Trophoblast cell (in vitro differentiated cells and primary cell): ENCODE measurements around the gene FITM1.

Experiments
- DNase-seq, 2 donors: peaks; one replicate each; pipeline ENCODE4 v3.0.0-alpha.2; 2016
- H2AFZ ChIP-seq: 2 replicates; pipeline ENCODE4 v1.6.1; 2013; ENCODE audit warnings: low read length, moderate library complexity, mild to moderate bottlenecking; ENCODE audit not compliant: insufficient read depth, poor library complexity
- H2AK5ac ChIP-seq: 2 replicates; pipeline ENCODE4 v1.6.1; 2013; ENCODE audit warnings: mild to moderate bottlenecking, low read length
- H2BK120ac ChIP-seq: 2 replicates; pipeline ENCODE4 v1.6.1; 2013; ENCODE audit warnings: low read length, mild to moderate bottlenecking, moderate library complexity; ENCODE audit not compliant: insufficient read depth, poor library complexity
- H2BK12ac ChIP-seq: 2 replicates; pipeline ENCODE4 v1.6.1; 2013; ENCODE audit warnings: mild to moderate bottlenecking, low read length, moderate library complexity
- H2BK5ac ChIP-seq: 2 replicates; pipeline ENCODE4 v1.6.1; 2013; ENCODE audit warnings: low read length, low read depth, moderate library complexity, mild to moderate bottlenecking; ENCODE audit not compliant: poor library complexity
- H3K14ac ChIP-seq: 2 replicates; pipeline ENCODE4 v1.6.1; 2013; ENCODE audit warnings: mild to moderate bottlenecking, low read length
- H3K18ac ChIP-seq: 2 replicates; pipeline ENCODE4 v1.6.1; 2013; ENCODE audit warnings: mild to moderate bottlenecking, low read length
- H3K23ac ChIP-seq: 2 replicates; pipeline ENCODE4 v1.6.1; 2013; ENCODE audit warnings: low read length
- H3K27ac ChIP-seq: 2 replicates; pipeline ENCODE4 v1.5.1; 2013; ENCODE audit warnings: low read depth, mild to moderate bottlenecking, inconsistent platforms, low read length, moderate library complexity
- H3K27me3 ChIP-seq: 2 replicates; pipeline ENCODE4 v1.6.1; 2013; ENCODE audit warnings: inconsistent platforms, mild to moderate bottlenecking, low read length, moderate library complexity; ENCODE audit not compliant: insufficient read depth
- H3K36me3 ChIP-seq, 2 experiments: 1 replicate in 1 of 2; 2 replicates in 1 of 2; pipeline ENCODE4 v1.6.1; 2013; ENCODE audit warnings: low read length in 2 of 2, mild to moderate bottlenecking in 2 of 2, moderate library complexity in 1 of 2; ENCODE audit not compliant: insufficient read depth in 2 of 2, control insufficient read depth in 1 of 2
- H3K4ac ChIP-seq: 2 replicates; pipeline ENCODE4 v1.6.1; 2013; ENCODE audit warnings: low read depth, mild to moderate bottlenecking, low read length, moderate library complexity
- H3K4me1 ChIP-seq, 2 experiments: 1 replicate in 1 of 2; 2 replicates in 1 of 2; pipeline ENCODE4 v1.6.1; 2013; ENCODE audit warnings: low read length in 2 of 2, mild to moderate bottlenecking in 2 of 2, moderate library complexity in 1 of 2; ENCODE audit not compliant: insufficient read depth in 2 of 2, control insufficient read depth in 1 of 2
- H3K4me2 ChIP-seq: 2 replicates; pipeline ENCODE4 v1.6.1; 2013; ENCODE audit warnings: inconsistent platforms, mild to moderate bottlenecking, low read length, moderate library complexity
- H3K4me3 ChIP-seq: 2 replicates; pipeline ENCODE4 v1.5.1; 2013; ENCODE audit warnings: mild to moderate bottlenecking, low read depth, low read length, inconsistent platforms
- H3K79me1 ChIP-seq: one replicate; pipeline ENCODE4 v1.6.1; 2013; ENCODE audit warnings: low read length
- H3K79me2 ChIP-seq: 2 replicates; pipeline ENCODE4 v1.6.1; 2013; ENCODE audit warnings: low read length, mild to moderate bottlenecking; ENCODE audit not compliant: control insufficient read depth, insufficient read depth, poor library complexity
- H3K9ac ChIP-seq: 2 replicates; pipeline ENCODE4 v1.6.1; 2013; ENCODE audit warnings: mild to moderate bottlenecking, low read length
- H3K9me3 ChIP-seq: 2 replicates; pipeline ENCODE4 v1.6.1; 2013; ENCODE audit warnings: low read depth, mild to moderate bottlenecking, control low read depth, inconsistent platforms, low read length; ENCODE audit not compliant: insufficient read depth
- H4K12ac ChIP-seq: 2 replicates; pipeline ENCODE4 v1.6.1; 2013; ENCODE audit warnings: low read depth, mild to moderate bottlenecking, low read length, moderate library complexity
- H4K8ac ChIP-seq: 2 replicates; pipeline ENCODE4 v1.6.1; 2013; ENCODE audit warnings: low read depth, mild to moderate bottlenecking, low read length, moderate library complexity
- H4K91ac ChIP-seq: one replicate; pipeline ENCODE4 v1.6.1; 2013; ENCODE audit warnings: low read depth, mild to moderate bottlenecking, low read length, moderate library complexity
- WGBS: extraction: QIAGEN DNeasy Blood & Tissue Kit; methylation state at CpG from one replicate; pipeline ENCODE4 v1.1.7; 2013; ENCODE audit warnings: missing lambda C conversion rate; ENCODE audit not compliant: insufficient read length, insufficient coverage; ENCODE audit errors: extremely low coverage; 5-methylcytosine and 5-hydroxymethylcytosine counted together

FITM1 gene

DNA sequence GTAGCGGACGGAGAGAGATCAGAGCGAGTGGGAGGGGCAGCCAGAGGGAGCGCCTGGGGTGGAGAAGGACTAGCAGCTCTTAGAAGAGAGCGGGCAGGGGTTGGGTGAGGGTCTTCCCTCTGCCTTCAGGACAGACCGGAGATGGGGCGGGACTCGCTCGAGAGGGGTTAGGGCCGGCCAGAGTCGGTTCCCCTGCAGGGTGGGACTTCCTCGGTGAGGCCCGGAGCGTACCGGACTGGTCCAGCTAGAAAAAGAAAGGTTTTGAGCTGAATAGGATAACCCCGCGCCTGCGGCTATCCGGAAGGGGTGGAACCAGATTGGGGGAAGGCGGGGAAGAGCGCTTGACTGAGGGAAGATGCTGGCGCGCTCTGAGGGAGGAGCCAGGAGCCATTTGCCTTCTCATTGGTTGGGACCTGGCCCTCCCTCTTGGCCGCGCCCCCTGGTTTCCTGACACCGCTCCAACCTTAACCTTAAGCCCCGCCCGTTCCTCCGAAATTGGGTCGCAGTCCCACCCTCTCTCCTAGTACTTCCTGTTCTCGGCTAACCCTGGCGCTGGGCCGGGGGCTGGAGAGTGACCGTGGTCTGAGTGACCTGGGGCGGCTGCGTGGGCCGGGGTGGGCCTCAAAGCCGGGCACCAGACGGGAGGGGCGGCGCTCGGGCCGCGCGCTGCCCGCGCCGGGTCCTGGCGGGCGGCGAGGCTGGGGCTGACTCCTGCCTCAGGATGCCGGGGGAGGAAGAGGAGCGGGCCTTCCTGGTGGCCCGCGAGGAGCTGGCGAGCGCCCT, 16.7 kb downstream of the FITM1 start, which contains the start of gene RNF31:
RNF31 (plus strand) TSS at position 521 of the 783 bp plus-strand sequence; CDS start at position 722, 201 bp downstream.
- peaks cover 14% of the 10 kb centered on the region for H3K79me2 ChIP-seq
- peak within 1 kb of the TSS; percentile 88 for H4K91ac ChIP-seq
- peak within 1 kb of the TSS; percentile 43 for H2BK120ac ChIP-seq
- no peak within 1 kb of the TSS for H3K23ac ChIP-seq
- DNase-seq, result peak; percentile 99 to 100
- H3K4me2 ChIP-seq, result peak within 1 kb of the TSS; percentile 98
- H2BK12ac ChIP-seq, result no peak within 1 kb of the TSS
- peak within 1 kb of the TSS; percentile 52 for H3K18ac ChIP-seq
- peak within 1 kb of the TSS; percentile 93 for H3K4ac ChIP-seq
- H2AK5ac ChIP-seq, result peak within 1 kb of the TSS; percentile 14
- no peaks in the 10 kb centered on the region for H3K27me3 ChIP-seq
- H3K79me1 ChIP-seq, result peaks cover 13% of the 10 kb centered on the region
- peak within 1 kb of the TSS; percentile 88 for H4K8ac ChIP-seq
- peaks cover 3% of the 10 kb centered on the region for H3K9me3 ChIP-seq
- H3K4me1 ChIP-seq, result peaks cover 10 to 16% of the 10 kb centered on the region in 2 experiments
- peak within 1 kb of the TSS; percentile 80 for H3K27ac ChIP-seq
- peak within 1 kb of the TSS; percentile 66 for H4K12ac ChIP-seq
- H3K9ac ChIP-seq, result peak within 1 kb of the TSS; percentile 97
- peak within 1 kb of the TSS; percentile 85 for H2BK5ac ChIP-seq
- no CpG with 5 or more reads among the region's 57 CpGs for WGBS
- peak within 1 kb of the TSS; percentile 89 for H3K14ac ChIP-seq
- H3K36me3 ChIP-seq, result peaks cover 30 to 36% of the 10 kb centered on the region in 2 experiments
- peak within 1 kb of the TSS; percentile 89 for H2AFZ ChIP-seq
- H3K4me3 ChIP-seq, result peak within 1 kb of the TSS; percentile 90

DNA sequence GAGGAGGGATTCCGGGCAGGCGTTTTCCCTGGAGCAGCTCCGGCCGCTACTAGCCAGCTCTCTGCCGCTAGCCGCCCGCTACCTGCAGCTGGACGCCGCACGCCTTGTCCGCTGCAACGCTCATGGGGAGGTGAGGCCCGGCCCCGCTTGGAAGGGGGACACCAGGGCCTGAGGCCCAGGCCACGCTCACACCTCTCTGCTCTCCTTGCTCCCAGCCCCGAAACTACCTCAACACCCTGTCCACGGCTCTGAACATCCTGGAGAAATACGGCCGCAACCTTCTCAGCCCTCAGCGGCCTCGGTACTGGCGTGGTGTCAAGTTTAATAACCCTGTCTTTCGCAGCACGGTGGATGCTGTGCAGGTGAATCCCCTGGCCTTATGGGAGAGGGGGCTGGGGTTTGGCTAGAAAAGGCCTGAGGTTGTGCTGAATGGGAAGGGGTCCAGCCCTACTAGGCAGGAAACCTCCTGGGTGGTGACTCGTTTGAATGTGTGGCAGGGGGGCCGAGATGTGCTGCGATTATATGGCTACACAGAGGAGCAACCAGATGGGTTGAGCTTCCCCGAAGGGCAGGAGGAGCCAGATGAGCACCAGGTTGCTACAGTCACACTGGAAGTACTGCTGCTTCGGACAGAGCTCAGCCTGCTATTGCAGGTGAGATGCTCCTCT, 17.4 kb downstream of the FITM1 start:
- H3K9ac ChIP-seq, result peak overlapping the region; percentile 97
- WGBS, result no CpG with 5 or more reads among the region's 29 CpGs

GRCh38 chr14:24149302-24149969, 19.0 kb downstream of the FITM1 start:
- Histone ChIP-seq H3K9ac (no peak overlapping the region), H3K4ac (no peak overlapping the region), H3K23ac (no peak overlapping the region), H2BK5ac (no peak overlapping the region), H2AFZ (no peak overlapping the region), H2AK5ac (no peak overlapping the region), H3K9me3 (peaks cover 3% of the 10 kb centered on the region), H3K4me1 (peaks cover 10 to 16% of the 10 kb centered on the region in 2 experiments), H4K91ac (no peak overlapping the region), H4K12ac (no peak overlapping the region), H3K27ac (no peak overlapping the region), H3K18ac (no peak overlapping the region), H3K79me1 (peaks cover 13% of the 10 kb centered on the region), H3K4me2 (no peak overlapping the region), H3K4me3 (no peak overlapping the region), H4K8ac (no peak overlapping the region), H2BK12ac (no peak overlapping the region), H3K14ac (no peak overlapping the region), H2BK120ac (no peak overlapping the region), H3K79me2 (peaks cover 14% of the 10 kb centered on the region), H3K27me3 (no peaks in the 10 kb centered on the region), H3K36me3 (peaks cover 28 to 36% of the 10 kb centered on the region in 2 experiments)
- no peak for DNase-seq
- no CpG with 5 or more reads among the region's 3 CpGs for WGBS

More for the DNA sequence above, 17.4 kb downstream of the FITM1 start:
- Histone ChIP-seq H4K91ac (peak overlapping the region; percentile 67), H2BK12ac (no peak overlapping the region), H3K18ac (peak overlapping the region; percentile 21), H3K14ac (peak overlapping the region; percentile 75), H3K4ac (peak overlapping the region; percentile 93), H3K4me3 (peak overlapping the region; percentile 90), H3K23ac (no peak overlapping the region), H4K8ac (peak overlapping the region; percentile 32), H3K79me2 (peaks cover 14% of the 10 kb centered on the region), H3K36me3 (peaks cover 30 to 38% of the 10 kb centered on the region in 2 experiments), H4K12ac (peak overlapping the region; percentile 45), H2AK5ac (peak overlapping the region; percentile 14), H3K27ac (no peak overlapping the region), H2BK120ac (no peak overlapping the region), H3K27me3 (no peaks in the 10 kb centered on the region), H3K9me3 (peaks cover 3% of the 10 kb centered on the region), H3K4me2 (peak overlapping the region; percentile 98), H3K79me1 (peaks cover 13% of the 10 kb centered on the region), H3K4me1 (peaks cover 10 to 16% of the 10 kb centered on the region in 2 experiments), H2BK5ac (peak overlapping the region; percentile 20), H2AFZ (peak overlapping the region; percentile 70)
- no peak for DNase-seq

GRCh38 chr14:24150061-24150460, 19.6 kb downstream of the FITM1 start:
- H3K27me3 ChIP-seq, result no peaks in the 10 kb centered on the region
- DNase-seq, result no peak
- H4K91ac ChIP-seq, result no peak overlapping the region
- no peak overlapping the region for H3K9ac ChIP-seq
- H4K8ac ChIP-seq, result no peak overlapping the region
- H3K79me1 ChIP-seq, result peaks cover 13% of the 10 kb centered on the region
- H3K9me3 ChIP-seq, result peaks cover 3% of the 10 kb centered on the region
- no peak overlapping the region for H2BK12ac ChIP-seq
- H2BK120ac ChIP-seq, result no peak overlapping the region
- H2BK5ac ChIP-seq, result no peak overlapping the region
- H3K79me2 ChIP-seq, result peaks cover 14% of the 10 kb centered on the region
- H2AK5ac ChIP-seq, result no peak overlapping the region
- H3K23ac ChIP-seq, result no peak overlapping the region
- H3K4me1 ChIP-seq, result peaks cover 10 to 16% of the 10 kb centered on the region in 2 experiments
- no peak overlapping the region for H3K18ac ChIP-seq
- no peak overlapping the region for H3K4me2 ChIP-seq
- no peak overlapping the region for H3K14ac ChIP-seq
- H3K36me3 ChIP-seq, result peaks cover 32 to 41% of the 10 kb centered on the region in 2 experiments
- no peak overlapping the region for H3K4me3 ChIP-seq
- no CpG with 5 or more reads among the region's 9 CpGs for WGBS
- H4K12ac ChIP-seq, result no peak overlapping the region
- peak overlapping the region; percentile 12 for H3K4ac ChIP-seq
- no peak overlapping the region for H2AFZ ChIP-seq
- no peak overlapping the region for H3K27ac ChIP-seq
